ES-I3 (cell line): ENCODE results near the gene CDH13.

Experiments used
- H3K36me3 ChIP-seq: 2 replicates; pipeline ENCODE4 v1.6.1; 2013; ENCODE audit warnings: mild to moderate bottlenecking, low read length, control low read depth, moderate library complexity; ENCODE audit not compliant: insufficient read depth
- H3K4me1 ChIP-seq: 2 replicates; pipeline ENCODE4 v1.6.1; 2013; ENCODE audit warnings: mild to moderate bottlenecking, control low read depth, low read length; ENCODE audit not compliant: insufficient read depth
- H3K9ac ChIP-seq: 2 replicates; pipeline ENCODE4 v1.6.1; 2013; ENCODE audit warnings: low read depth, mild to moderate bottlenecking, low read length, moderate library complexity
- H3K9me3 ChIP-seq: 2 replicates; pipeline ENCODE4 v1.6.1; 2013; ENCODE audit warnings: mild to moderate bottlenecking, low read length, moderate library complexity; ENCODE audit not compliant: control insufficient read depth, insufficient read depth

The CDH13 gene

DNA sequence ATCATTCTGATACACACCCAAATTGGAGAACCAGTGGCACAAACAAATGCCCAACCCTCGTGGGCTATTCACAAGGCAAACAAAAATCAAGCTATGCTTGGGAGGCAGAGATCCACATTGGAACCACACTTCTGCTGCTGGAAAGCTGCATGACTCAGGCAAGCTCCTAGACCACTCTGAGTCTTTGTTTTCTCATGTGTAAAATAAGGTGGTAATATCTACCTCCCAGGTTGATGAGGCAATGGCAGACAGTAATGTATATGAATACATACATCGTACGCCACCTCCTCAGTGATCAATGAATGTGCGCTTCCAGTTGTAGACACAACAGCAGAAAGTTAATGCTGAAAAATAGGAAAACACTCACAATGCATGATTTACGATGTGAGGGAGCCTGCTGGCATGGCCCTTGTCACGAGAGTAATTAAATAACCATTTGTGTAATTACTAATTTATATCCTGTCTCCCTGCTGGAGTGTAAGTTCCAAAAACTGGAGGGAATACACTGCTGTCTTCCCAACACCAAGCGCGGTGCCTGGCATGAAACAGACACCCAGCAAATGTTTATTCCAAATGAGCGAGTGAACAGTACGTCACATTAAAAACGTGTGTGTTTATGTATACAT, 1111.1 kb downstream of the CDH13 start:
- H3K9ac ChIP-seq = no peak overlapping the region
- H3K36me3 ChIP-seq = no peaks in the 10 kb centered on the region
- peaks cover 7% of the 10 kb centered on the region for H3K9me3 ChIP-seq
- no peaks in the 10 kb centered on the region for H3K4me1 ChIP-seq

DNA sequence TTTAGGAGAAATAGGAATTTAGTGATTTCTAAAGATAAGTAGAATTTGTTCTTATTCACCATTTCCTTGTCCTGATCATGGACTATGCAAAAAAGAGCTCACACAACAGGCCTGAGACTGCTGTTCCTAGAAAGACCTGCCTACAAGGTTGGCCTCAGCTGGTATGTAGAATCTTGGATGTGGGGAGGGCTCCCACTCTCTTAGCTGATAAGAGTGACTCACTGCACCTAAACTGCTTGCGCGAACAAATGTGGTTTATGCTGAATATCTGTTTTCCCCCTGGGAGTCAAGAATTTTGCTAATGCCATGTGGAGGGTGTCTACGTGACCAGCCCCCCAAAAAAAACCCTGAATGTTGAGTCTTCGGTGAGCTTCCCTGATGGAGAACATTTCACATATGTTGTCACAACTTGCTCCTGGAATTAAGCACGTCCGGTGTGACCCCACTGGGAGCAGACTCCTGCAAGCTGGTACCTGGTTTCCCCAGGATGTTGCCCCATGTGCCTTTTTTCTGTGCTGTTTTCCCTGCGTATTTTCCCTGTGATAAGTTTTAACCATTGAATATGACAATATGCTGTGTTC, 1112.2 kb downstream of the CDH13 start:
- H3K9ac ChIP-seq = no peak overlapping the region
- H3K9me3 ChIP-seq = peaks cover 7% of the 10 kb centered on the region
- no peaks in the 10 kb centered on the region for H3K36me3 ChIP-seq
- peaks cover 2% of the 10 kb centered on the region; the same call in 1 of the 2 replicates for H3K4me1 ChIP-seq

DNA sequence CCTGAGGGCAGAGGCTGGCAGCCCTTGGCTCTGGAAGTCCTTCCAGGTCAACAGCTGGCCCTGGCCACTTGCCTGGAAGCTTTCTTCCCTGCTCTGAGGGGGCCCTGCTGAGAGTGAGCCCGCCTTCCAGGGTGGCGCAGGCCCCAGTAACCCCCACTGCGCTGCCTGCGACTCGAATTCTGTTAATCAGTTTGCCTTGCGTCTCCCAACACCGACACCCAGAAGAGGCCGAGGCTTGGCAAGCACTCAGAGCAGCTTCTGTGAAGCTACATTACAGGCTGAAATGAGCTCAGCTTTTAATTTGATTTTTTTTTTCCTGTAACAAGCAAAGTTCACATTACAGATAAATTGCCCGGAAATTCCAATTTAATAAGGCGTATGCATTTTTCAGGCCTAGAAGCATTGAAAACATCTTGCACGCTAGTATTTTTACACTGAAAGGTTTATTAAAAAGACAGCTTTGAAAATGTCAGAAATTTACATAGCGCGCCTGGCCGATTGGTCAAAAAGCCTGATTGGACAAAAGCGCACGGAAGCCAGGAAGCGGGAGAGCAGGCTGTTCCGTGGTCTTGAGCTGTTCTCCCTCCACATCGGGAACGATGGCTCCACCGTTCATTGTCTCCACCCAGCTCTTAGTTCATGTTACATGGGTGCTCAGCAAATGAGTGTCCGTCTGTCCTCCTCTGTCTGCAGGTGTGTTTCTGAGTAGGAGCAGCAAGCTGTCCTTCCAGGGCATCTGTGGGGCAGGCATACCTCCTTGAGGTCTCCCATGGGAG, 1115.5 kb downstream of the CDH13 start:
- no peaks in the 10 kb centered on the region for H3K9me3 ChIP-seq
- H3K4me1 ChIP-seq = peaks cover 9% of the 10 kb centered on the region; the same call in 1 of the 2 replicates
- no peaks in the 10 kb centered on the region for H3K36me3 ChIP-seq
- no peak overlapping the region for H3K9ac ChIP-seq

DNA sequence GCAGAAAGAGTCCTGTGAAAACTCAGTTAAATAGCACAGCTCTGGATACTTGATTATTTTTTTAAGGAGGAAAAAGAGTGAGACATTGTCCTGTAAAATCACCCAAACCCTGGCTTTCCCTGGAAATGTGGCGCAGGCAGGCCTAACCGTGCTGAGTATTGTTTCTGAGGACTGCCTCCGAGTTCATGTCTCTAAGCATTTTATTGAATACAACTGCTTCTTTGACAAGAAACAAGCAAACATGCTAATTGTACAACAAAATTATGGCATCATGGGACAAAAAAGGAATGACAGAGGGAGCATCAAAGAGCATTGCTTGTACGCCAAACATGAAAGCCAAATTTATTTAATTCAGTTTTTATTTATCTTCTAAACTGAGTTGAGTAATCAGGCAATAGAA, 1116.5 kb downstream of the CDH13 start:
- H3K9ac ChIP-seq = no peak overlapping the region
- H3K9me3 ChIP-seq = no peaks in the 10 kb centered on the region
- no peaks in the 10 kb centered on the region for H3K36me3 ChIP-seq
- peaks cover 9% of the 10 kb centered on the region; the same call in 1 of the 2 replicates for H3K4me1 ChIP-seq

DNA sequence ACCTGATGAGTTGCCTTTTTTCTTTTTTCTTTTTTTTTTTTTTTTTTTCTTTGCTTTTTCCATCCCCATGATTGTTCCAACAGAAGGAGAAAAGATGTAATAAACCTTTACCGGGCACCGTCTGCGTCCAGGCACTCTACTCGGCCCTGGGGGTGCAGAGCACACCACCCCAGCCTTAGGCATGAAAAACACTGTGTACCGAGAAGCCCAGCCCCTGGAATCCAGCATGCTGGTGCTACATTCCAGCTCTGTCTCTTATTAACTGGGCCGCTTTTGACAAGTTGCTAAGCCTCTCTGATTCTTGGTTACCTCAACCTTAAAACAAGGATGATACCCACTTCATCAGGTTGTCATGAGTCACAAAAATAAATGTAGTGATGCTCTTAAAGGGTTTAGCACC, 1117.0 kb downstream of the CDH13 start:
- Histone ChIP-seq H3K36me3 (no peaks in the 10 kb centered on the region), H3K4me1 (peaks cover 9% of the 10 kb centered on the region; the same call in 1 of the 2 replicates), H3K9ac (no peak overlapping the region)

DNA sequence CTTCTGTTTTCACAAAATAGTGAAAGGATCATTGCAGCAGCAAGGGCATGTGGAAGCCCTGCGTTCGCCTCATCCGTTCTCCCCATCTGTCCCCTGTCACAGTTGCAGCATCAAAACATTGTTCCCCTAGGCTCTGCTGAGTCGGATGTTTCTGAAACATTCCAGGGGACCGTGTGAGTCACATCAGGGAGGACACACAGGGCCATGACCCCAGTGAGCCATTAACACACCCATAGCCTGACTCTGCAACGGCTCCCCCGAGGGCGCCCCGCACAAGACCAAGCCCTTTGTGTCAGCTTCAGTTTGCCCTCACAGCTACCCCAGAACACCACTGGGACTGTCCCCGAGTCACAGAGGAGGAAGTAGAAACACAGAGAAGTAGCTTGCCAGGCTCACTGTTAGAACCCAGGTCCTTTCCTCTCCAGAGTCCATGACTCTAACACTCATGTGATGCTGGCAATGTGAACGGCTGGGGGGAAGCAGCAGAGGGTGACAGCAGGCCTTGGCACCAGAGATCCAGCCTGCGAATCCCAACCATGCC, 1117.7 kb downstream of the CDH13 start:
- no peaks in the 10 kb centered on the region for H3K36me3 ChIP-seq
- H3K9me3 ChIP-seq = no peaks in the 10 kb centered on the region
- no peak overlapping the region for H3K9ac ChIP-seq
- H3K4me1 ChIP-seq = peaks cover 9% of the 10 kb centered on the region; the same call in 1 of the 2 replicates

More for the DNA sequence above, 1117.0 kb downstream of the CDH13 start:
- H3K9me3 ChIP-seq = no peaks in the 10 kb centered on the region

DNA sequence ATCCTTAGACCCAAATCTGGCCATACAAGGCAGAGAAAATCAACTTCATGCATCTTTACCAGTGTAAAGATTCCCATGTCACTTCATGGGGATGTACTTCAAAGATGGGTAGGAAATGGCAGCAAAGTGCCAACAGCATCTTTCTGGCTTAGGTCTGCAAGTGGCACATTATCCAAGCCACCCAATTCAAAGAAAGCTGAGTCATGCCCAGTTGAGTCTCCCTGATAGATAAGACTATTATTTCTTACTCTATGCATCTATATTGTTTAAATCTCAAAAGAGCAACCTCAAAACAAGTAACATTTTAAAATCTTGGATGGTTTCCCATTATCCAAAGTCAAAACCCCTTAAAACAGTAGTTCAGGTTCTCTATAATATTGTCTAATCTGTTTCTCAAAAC, 1119.8 kb downstream of the CDH13 start:
- Histone ChIP-seq H3K4me1 (peaks cover 9% of the 10 kb centered on the region; the same call in 1 of the 2 replicates), H3K9ac (no peak overlapping the region)

DNA sequence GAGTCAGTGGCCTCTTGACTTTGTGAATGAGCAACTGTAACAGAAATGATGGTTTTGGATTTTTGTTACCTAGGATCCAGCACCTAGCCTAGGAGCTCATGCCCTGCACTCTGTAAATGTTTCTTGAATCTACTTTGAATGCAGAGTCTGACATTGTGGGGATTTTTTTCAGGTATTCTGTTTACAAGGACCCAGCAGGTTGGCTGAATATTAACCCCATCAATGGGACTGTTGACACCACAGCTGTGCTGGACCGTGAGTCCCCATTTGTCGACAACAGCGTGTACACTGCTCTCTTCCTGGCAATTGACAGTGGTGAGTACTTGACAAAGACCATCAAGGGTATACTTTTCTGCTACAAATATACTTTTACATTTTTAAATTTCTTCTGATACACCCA, 1121.2 kb downstream of the CDH13 start:
- H3K9me3 ChIP-seq = 0 out of 2 replicates have a peak, but pooled peaks cover 5% of the 10 kb centered on the region
- no peaks in the 10 kb centered on the region for H3K36me3 ChIP-seq
- H3K4me1 ChIP-seq = peaks cover 9% of the 10 kb centered on the region; the same call in 1 of the 2 replicates
- no peak overlapping the region for H3K9ac ChIP-seq

More for the DNA sequence above, 1119.8 kb downstream of the CDH13 start:
- H3K9me3 ChIP-seq = 0 out of 2 replicates have a peak, but pooled peaks cover 2% of the 10 kb centered on the region
- no peaks in the 10 kb centered on the region for H3K36me3 ChIP-seq

DNA sequence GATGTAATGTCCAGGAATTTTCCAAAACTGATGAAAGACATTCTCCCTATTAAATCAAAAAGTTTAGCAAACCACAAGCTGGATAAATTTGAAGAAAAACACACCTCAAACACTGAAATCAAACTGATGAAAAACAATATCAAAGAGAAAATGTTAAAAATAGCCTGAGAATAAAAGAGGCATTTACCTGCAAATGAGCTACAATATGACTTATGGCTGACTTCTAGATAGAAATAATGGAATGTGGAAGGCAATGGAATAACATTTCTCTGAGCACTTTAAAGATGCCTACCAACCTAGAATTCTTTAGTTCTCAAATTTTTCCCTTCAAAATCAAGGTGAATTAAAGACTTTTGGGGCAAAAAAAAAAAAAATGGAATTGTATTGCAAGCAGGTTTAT, 1128.6 kb downstream of the CDH13 start:
- H3K9ac ChIP-seq = no peak overlapping the region
- H3K4me1 ChIP-seq = no peaks in the 10 kb centered on the region
- no peaks in the 10 kb centered on the region for H3K36me3 ChIP-seq
- peaks cover 9% of the 10 kb centered on the region; the same call in 1 of the 2 replicates for H3K9me3 ChIP-seq

DNA sequence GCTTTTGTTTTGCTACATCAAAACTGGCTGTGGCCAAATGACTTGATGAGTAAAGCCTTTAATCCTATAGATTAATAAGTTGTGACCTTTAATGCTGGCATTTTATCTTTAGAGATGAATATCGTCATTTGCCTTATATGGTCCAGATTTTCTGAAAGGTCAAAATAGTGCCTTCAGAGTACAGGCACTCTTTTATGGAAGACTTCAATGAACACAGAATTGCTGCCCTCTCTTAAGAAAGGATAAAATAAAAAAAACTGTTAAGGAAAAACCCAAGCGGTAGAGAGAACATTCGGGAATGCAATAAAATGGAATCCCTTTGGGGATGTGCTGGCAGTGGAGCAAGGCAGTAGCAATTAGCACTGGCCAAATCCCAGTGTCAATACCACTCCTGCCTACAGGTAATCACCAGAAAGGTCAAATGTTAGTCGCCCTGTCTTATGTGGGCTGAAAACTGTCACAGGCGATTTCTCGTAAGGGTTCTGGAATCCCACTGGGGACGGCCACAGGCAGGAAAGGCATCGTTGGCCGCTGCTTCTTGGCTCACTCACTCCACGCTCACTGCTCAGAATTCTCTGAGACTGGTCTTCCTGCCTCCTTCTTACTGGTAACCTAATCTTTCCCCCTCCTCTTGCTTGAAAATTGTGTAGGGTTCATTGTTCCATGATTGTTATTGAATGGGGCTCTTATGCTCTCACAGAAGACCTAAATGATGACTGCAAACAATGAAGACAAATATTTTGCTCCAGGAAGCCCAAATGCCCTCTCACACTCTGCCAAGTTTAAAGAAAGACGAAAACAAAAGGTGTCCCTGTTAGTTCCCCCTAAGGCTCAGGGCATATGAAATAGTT, 1135.6 kb downstream of the CDH13 start:
- Histone ChIP-seq H3K9me3 (no peaks in the 10 kb centered on the region; the same call in 1 of the 2 replicates), H3K36me3 (no peaks in the 10 kb centered on the region), H3K4me1 (no peaks in the 10 kb centered on the region), H3K9ac (no peak overlapping the region)

DNA sequence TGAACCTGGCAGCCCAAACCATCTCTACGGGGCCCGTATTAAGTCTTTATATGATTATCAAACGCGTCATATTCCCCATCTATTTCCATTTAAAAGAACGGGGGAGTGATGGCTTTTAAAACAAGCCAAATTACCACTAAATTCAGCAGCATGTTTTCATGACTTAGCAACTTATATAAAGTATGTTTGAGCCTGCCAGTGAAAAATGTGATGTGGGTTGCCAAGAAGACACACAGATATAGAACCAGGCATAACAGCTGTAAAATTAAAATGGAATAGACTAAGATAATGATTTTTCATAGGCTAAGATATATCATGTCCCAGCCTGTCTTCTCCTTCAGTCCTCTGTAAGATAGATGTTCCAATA, 1136.2 kb downstream of the CDH13 start:
- Histone ChIP-seq H3K4me1 (no peaks in the 10 kb centered on the region), H3K9ac (no peak overlapping the region), H3K36me3 (no peaks in the 10 kb centered on the region)

DNA sequence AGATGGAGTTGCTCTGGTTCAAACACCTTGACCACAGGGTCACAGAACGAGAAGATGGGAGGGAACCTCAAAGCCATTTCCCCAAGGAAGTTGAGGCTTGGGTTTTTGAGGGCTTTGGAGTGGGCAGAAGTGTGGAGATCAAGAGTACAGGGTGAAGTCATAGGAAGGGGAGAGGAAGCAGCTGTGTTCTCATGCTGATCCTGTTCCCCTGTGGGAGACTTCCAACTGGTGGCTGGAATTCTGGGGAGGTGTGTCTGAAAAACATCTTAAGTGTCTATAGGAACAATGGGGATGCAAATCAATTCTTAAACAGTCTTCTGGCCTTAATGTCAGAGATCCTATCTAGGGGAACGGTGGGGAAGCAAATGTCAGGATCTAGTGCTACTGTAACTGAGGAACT, 1142.2 kb downstream of the CDH13 start:
- no peaks in the 10 kb centered on the region for H3K9me3 ChIP-seq
- peaks cover 21% of the 10 kb centered on the region for H3K4me1 ChIP-seq
- H3K9ac ChIP-seq = no peak overlapping the region
- H3K36me3 ChIP-seq = no peaks in the 10 kb centered on the region

More for the DNA sequence above, 1136.2 kb downstream of the CDH13 start:
- H3K9me3 ChIP-seq = no peaks in the 10 kb centered on the region; the same call in 1 of the 2 replicates

DNA sequence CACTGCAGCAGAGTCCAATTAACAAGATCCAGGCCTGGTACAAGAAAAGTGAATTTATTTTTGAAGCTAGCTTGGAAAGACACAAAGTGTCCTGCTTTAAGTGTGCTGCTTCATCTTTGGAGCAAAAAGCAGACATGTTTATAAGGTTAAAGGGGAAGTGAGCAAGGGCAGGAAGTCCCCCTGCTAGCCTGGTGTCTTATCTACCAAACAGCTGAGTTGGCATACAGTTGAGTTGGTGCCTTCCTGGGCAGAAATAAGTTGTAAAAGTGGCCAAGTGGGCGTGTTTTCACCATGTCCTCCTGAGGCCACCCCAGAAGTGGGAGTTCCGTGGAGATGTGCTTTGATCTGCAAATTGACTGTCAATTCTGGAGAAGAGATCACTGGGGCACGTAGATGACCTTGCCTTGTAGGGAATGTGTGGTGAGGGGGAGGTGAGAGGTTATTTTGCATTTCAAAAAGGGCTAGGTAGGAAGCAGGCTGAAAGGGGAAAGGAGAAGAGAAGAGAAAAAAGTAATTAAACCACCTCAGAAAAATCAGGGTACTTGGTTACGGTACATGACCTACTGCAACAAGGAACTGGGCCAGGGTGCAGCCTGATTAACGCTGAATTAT, 1142.7 kb downstream of the CDH13 start:
- Histone ChIP-seq H3K4me1 (peaks cover 21% of the 10 kb centered on the region), H3K9ac (no peak overlapping the region), H3K9me3 (no peaks in the 10 kb centered on the region), H3K36me3 (no peaks in the 10 kb centered on the region)
